Measurements from ENCODE around the gene SEC23B. TPM values are rescaled to one million over a fixed set of nuclear protein-coding genes. Genes with fewer than 3 reads are reported as not detected.
A peak's percentile ranks its signal among the peaks of the same experiment; 100 is the strongest.

SEC23B gene
- total RNA-seq, 2 experiments from 2014 or later = 42.6 to 51.6 TPM

DNA sequence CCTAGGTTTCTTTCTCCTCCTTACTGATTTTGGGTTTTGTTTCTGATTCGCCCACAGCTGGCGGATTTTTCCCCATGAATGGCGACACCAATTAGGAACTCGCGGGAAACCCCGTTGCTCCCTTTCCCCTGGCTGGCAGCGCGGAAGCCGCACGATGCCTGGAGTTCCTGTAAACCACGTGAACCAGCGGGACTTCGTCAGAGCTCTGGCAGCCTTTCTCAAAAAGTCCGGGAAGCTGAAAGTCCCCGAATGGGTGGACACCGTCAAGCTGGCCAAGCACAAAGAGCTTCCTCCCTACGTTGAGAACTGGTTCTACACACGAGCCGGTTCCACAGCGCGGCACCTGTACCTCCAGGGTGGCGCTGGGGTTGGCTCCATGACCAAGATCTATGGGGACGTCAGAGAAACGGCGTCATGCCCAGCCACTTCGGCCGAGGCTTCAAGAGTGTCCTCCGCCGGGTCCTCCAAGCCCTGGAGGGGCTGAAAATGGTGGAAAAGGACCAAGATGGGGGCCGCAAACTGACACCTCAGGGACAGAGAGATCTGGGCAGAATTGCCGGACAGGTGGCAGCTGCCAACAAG is 3.2 kb upstream of the SEC23B start:
- Histone ChIP-seq H4K20me1 (ENCODE audit: insufficient read depth, low read length) (no peaks in the 10 kb centered on the region), H2AFZ (ENCODE audit: low read length) (0 out of 2 replicates have a peak overlapping the region, but pooled peaks have one; percentile 6), H3K27ac (ENCODE audit: low read depth, low read length, poor library complexity, severe bottlenecking) (no peak overlapping the region), H3K79me2 (ENCODE audit: insufficient read depth, low read depth, low read length) (peaks cover 16% of the 10 kb centered on the region; the same call in 1 of the 2 replicates), H3K9me3 (ENCODE audit: low read length) (no peaks in the 10 kb centered on the region), H3K36me3 (ENCODE audit: insufficient read depth, low read length) (no peaks in the 10 kb centered on the region), H3K4me1 (ENCODE audit: insufficient read depth, low read length, poor library complexity, severe bottlenecking) (peaks cover 15% of the 10 kb centered on the region), H3K9me2 (ENCODE audit: insufficient read depth, low read length) (no peaks in the 10 kb centered on the region), H3K4me2 (ENCODE audit: low read length) (no peak overlapping the region), H3K4me3 (ENCODE audit: low read depth, low read length, poor library complexity, severe bottlenecking) (no peak overlapping the region)
- POLR2A ChIA-PET = interaction anchor here (0.9 to 4.6 kb wide), 3 partner anchors 7 to 84 kb away, joined by 3 to 101 read pairs (median 3); partner anchors contain the start of gene RBBP9
- intact Hi-C loops (cut with micrococcal nuclease; ENCODE audit: unreplicated experiment) = loop anchor here (5.0 to 10.0 kb wide), 2 partner anchors 63 to 540 kb away; partner anchors contain the start of genes MGME1, SMIM26 and SNX5
- BruUV-seq (replicated peaks) = no TSS peak
- no peak for DNase-seq (ENCODE audit: low spot score)
- TF ChIP-seq EZH2phosphoT487 (IDR thresholded peaks at IDR 0.05; ENCODE audit: borderline replicate concordance, low read depth, low read length) = no peak
- TF ChIP-seq, protein P1, sequence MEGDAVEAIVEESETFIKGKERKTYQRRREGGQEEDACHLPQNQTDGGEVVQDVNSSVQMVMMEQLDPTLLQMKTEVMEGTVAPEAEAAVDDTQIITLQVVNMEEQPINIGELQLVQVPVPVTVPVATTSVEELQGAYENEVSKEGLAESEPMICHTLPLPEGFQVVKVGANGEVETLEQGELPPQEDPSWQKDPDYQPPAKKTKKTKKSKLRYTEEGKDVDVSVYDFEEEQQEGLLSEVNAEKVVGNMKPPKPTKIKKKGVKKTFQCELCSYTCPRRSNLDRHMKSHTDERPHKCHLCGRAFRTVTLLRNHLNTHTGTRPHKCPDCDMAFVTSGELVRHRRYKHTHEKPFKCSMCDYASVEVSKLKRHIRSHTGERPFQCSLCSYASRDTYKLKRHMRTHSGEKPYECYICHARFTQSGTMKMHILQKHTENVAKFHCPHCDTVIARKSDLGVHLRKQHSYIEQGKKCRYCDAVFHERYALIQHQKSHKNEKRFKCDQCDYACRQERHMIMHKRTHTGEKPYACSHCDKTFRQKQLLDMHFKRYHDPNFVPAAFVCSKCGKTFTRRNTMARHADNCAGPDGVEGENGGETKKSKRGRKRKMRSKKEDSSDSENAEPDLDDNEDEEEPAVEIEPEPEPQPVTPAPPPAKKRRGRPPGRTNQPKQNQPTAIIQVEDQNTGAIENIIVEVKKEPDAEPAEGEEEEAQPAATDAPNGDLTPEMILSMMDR (conservative IDR thresholded peaks at IDR 0.05; ENCODE audit: low read length) = no peak
- CTCF ChIA-PET (ENCODE audit: unreplicated experiment) = no interaction called here

DNA sequence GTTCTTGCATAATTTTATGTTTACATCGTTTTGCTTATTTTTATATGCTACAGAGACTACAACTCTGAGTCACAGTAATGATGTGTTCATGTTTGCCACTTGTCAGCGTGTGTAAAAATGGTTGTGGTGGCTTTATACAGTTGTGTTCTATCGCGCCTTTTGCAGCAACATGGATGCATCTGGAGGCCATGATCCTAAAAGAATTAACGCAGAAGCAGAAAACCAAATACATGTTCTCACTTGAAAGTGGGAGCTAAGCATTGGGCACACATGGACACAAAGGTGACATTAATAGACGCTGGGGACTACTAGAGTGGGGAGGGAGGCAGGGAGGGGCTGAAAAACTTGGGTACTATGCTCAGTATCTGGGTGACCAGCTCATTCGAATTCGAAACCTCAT is 996 bp upstream of the SEC23B start:
- H3K36me3 ChIP-seq (ENCODE audit: insufficient read depth, low read length) = peaks cover 19% of the 10 kb centered on the region
- H3K4me2 ChIP-seq (ENCODE audit: low read length) = peak overlapping the region; percentile 86
- no peaks in the 10 kb centered on the region for H3K9me3 ChIP-seq (ENCODE audit: low read length)
- H3K79me2 ChIP-seq (ENCODE audit: insufficient read depth, low read depth, low read length) = peaks cover 16% of the 10 kb centered on the region; the same call in 1 of the 2 replicates
- H3K4me3 ChIP-seq (ENCODE audit: low read depth, low read length, poor library complexity, severe bottlenecking) = peak overlapping the region; percentile 91
- TSS peak; percentile 98 for BruUV-seq (replicated peaks)
- H3K9me2 ChIP-seq (ENCODE audit: insufficient read depth, low read length) = no peaks in the 10 kb centered on the region
- TF ChIP-seq, protein P1 (conservative IDR thresholded peaks at IDR 0.05; ENCODE audit: low read length) = no peak
- TF ChIP-seq EZH2phosphoT487 (IDR thresholded peaks at IDR 0.05; ENCODE audit: borderline replicate concordance, low read depth, low read length) = no peak
- peak overlapping the region; percentile 95 for H2AFZ ChIP-seq (ENCODE audit: low read length)
- POLR2A ChIA-PET = interaction anchor here (0.5 to 4.6 kb wide), 27 partner anchors 8 to 1545 kb away, joined by 3 to 101 read pairs (median 4); partner anchors contain the start of genes CFAP61, CRNKL1, DTD1 and DZANK1
- intact Hi-C loops (cut with micrococcal nuclease; ENCODE audit: unreplicated experiment) = loop anchor here (1.0 to 10.0 kb wide), 4 partner anchors 39 to 542 kb away; partner anchors contain the start of genes DZANK1, MGME1, POLR3F and SMIM26
- CTCF ChIA-PET (ENCODE audit: unreplicated experiment) = interaction anchor here (0.8 to 1.2 kb wide), 3 partner anchors 9 to 11 kb away, joined by 3 read pairs; no protein-coding TSS in a partner anchor
- no peak for DNase-seq (ENCODE audit: low spot score)
- H3K4me1 ChIP-seq (ENCODE audit: insufficient read depth, low read length, poor library complexity, severe bottlenecking) = peaks cover 15% of the 10 kb centered on the region
- peak overlapping the region; percentile 90 for H3K27ac ChIP-seq (ENCODE audit: low read depth, low read length, poor library complexity, severe bottlenecking)
- H4K20me1 ChIP-seq (ENCODE audit: insufficient read depth, low read length) = no peaks in the 10 kb centered on the region

DNA sequence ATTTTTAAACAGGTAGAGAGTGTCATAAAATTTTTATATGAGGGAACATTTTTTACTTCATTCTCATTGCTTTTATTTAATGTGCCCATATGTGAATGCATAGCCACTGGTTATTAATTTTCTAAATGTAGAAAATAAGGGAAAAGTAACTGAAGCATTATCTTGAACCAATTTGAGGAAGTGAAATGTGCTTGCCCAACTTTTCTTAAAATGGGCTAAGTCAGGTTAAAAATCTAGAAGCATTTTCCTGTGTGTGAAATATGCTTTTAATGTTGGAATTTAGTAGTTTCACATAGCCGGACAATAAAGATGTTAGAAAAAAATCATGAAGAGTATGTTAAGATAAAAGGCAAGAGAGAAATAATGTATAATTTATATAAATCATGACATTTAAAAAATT is 3.8 kb downstream of the SEC23B start:
- Histone ChIP-seq H3K9me2 (ENCODE audit: insufficient read depth, low read length) (no peaks in the 10 kb centered on the region), H3K4me2 (ENCODE audit: low read length) (no peak overlapping the region), H4K20me1 (ENCODE audit: insufficient read depth, low read length) (no peaks in the 10 kb centered on the region), H3K36me3 (ENCODE audit: insufficient read depth, low read length) (peaks cover 58% of the 10 kb centered on the region), H3K79me2 (ENCODE audit: insufficient read depth, low read depth, low read length) (peaks cover 16% of the 10 kb centered on the region; the same call in 1 of the 2 replicates), H3K4me3 (ENCODE audit: low read depth, low read length, poor library complexity, severe bottlenecking) (no peak overlapping the region), H2AFZ (ENCODE audit: low read length) (no peak overlapping the region), H3K27ac (ENCODE audit: low read depth, low read length, poor library complexity, severe bottlenecking) (no peak overlapping the region), H3K4me1 (ENCODE audit: insufficient read depth, low read length, poor library complexity, severe bottlenecking) (peaks cover 10% of the 10 kb centered on the region), H3K9me3 (ENCODE audit: low read length) (no peaks in the 10 kb centered on the region)
- intact Hi-C loops (cut with micrococcal nuclease; ENCODE audit: unreplicated experiment) = no loop called here
- DNase-seq (ENCODE audit: low spot score) = no peak
- TF ChIP-seq EZH2phosphoT487 (IDR thresholded peaks at IDR 0.05; ENCODE audit: borderline replicate concordance, low read depth, low read length) = no peak
- TF ChIP-seq, protein P1 (conservative IDR thresholded peaks at IDR 0.05; ENCODE audit: low read length) = no peak
- CTCF ChIA-PET (ENCODE audit: unreplicated experiment) = no interaction called here
- POLR2A ChIA-PET = no interaction called here
- no TSS peak for BruUV-seq (replicated peaks)
